Osteoblast (primary cell): Measurements from ENCODE around the gene IFNA10. TPM values are rescaled to one million over a fixed set of nuclear protein-coding genes. Genes with fewer than 3 reads are reported as not detected.
"Not testable (repeated sequence)": the region's sequence is repeated elsewhere in the genome, so short reads cannot be mapped to it uniquely, and the experiment has no call there.

Experiments used
- DNase-seq: peaks from one replicate; pipeline ENCODE4 v3.0.0; 2011; ENCODE audit warnings: low spot score, mixed read lengths; ENCODE audit not compliant: insufficient read length; ENCODE audit errors: missing footprints
- H2AFZ ChIP-seq: 2 replicates; pipeline ENCODE4 v1.6.0; 2011; ENCODE audit warnings: mild to moderate bottlenecking, low read length
- H3K27ac ChIP-seq: 2 replicates; pipeline ENCODE4 v1.5.1; 2011; ENCODE audit warnings: mild to moderate bottlenecking, low read depth, low read length, moderate library complexity
- H3K27me3 ChIP-seq: 2 replicates; pipeline ENCODE4 v1.6.0; 2012; ENCODE audit warnings: mild to moderate bottlenecking, control low read depth, inconsistent platforms, low read length, moderate library complexity; ENCODE audit not compliant: insufficient read depth
- H3K36me3 ChIP-seq: 2 replicates; pipeline ENCODE4 v1.5.1; 2011; ENCODE audit warnings: mild to moderate bottlenecking, low read length, control low read depth, moderate library complexity; ENCODE audit not compliant: insufficient read depth
- H3K4me1 ChIP-seq: 2 replicates; pipeline ENCODE4 v1.5.1; 2011; ENCODE audit warnings: mild to moderate bottlenecking, low read length, control low read depth, moderate library complexity; ENCODE audit not compliant: insufficient read depth
- H3K4me2 ChIP-seq: 2 replicates; pipeline ENCODE4 v1.6.0; 2011; ENCODE audit warnings: mild to moderate bottlenecking, low read length; ENCODE audit not compliant: insufficient read depth
- H3K4me3 ChIP-seq: fragments of 200-600 bp; sonication (generic); 3 replicates; pipeline ENCODE4 v1.5.1; 2012; ENCODE audit warnings: mild to moderate bottlenecking, low read length, inconsistent platforms; ENCODE audit not compliant: insufficient read depth
- H3K79me2 ChIP-seq: 2 replicates; pipeline ENCODE4 v1.6.0; 2012; ENCODE audit warnings: mild to moderate bottlenecking, low read length, control low read depth, inconsistent platforms; ENCODE audit not compliant: insufficient read depth
- H3K9me3 ChIP-seq: 2 replicates; pipeline ENCODE4 v1.5.1; 2011; ENCODE audit warnings: low read depth, low read length, control low read depth
- H4K20me1 ChIP-seq: 2 replicates; pipeline ENCODE4 v1.6.0; 2012; ENCODE audit warnings: mild to moderate bottlenecking, low read length, control low read depth; ENCODE audit not compliant: insufficient read depth
- CTCF ChIP-seq: IDR thresholded peaks from 2 replicates; pipeline ENCODE4 v1.5.1; 2011; ENCODE audit warnings: mild to moderate bottlenecking, low read depth, low read length, moderate library complexity; ENCODE audit errors: extremely low read depth
- total RNA-seq: library from RNA; depleted of rRNA; stranded (reverse); fragments of >200 nt; gene quantifications from 2 replicates; pipeline ENCODE4 v1.2.3, GENCODE V29; 2012

Gene IFNA10
- total RNA-seq: not detected in 2 replicates

GRCh38 chr9:21207043-21207442 lies at the start of gene IFNA10:
TSS of gene IFNA10 (minus strand) at chr9:21207143. CDS start at chr9:21207097, 46 bp downstream.
- H3K27ac ChIP-seq, H4K20me1 ChIP-seq, H3K27me3 ChIP-seq, H3K4me3 ChIP-seq, DNase-seq, H3K9me3 ChIP-seq, H3K4me2 ChIP-seq, H3K4me1 ChIP-seq, H3K36me3 ChIP-seq, H2AFZ ChIP-seq, H3K79me2 ChIP-seq: not testable (repeated sequence)

GRCh38 chr9:21255538-21256212 lies 48.7 kb upstream of the IFNA10 start:
- Histone ChIP-seq H3K4me3 (no peak overlapping the region), H4K20me1 (no peaks in the 10 kb centered on the region), H3K27me3 (peaks cover 26% of the 10 kb centered on the region), H3K79me2 (no peaks in the 10 kb centered on the region), H2AFZ (no peak overlapping the region), H3K27ac (no peak overlapping the region), H3K36me3 (no peaks in the 10 kb centered on the region), H3K4me1 (peaks cover 3% of the 10 kb centered on the region), H3K4me2 (no peak overlapping the region), H3K9me3 (no peaks in the 10 kb centered on the region)
- no peak for DNase-seq
- no peak for TF ChIP-seq CTCF

GRCh38 chr9:21252721-21253547 lies 46.0 kb upstream of the IFNA10 start:
- peak; percentile 52 for TF ChIP-seq CTCF
- no peaks in the 10 kb centered on the region for H4K20me1 ChIP-seq
- peaks cover 29% of the 10 kb centered on the region for H3K27me3 ChIP-seq
- DNase-seq: peak; percentile 68
- peak overlapping the region; percentile 79 for H2AFZ ChIP-seq
- H3K36me3 ChIP-seq: no peaks in the 10 kb centered on the region
- H3K79me2 ChIP-seq: no peaks in the 10 kb centered on the region
- no peaks in the 10 kb centered on the region for H3K9me3 ChIP-seq
- peaks cover 3% of the 10 kb centered on the region for H3K4me1 ChIP-seq
- H3K4me3 ChIP-seq: peak overlapping the region; percentile 54
- no peak overlapping the region for H3K27ac ChIP-seq
- peak overlapping the region; percentile 75 for H3K4me2 ChIP-seq

- Histone ChIP-seq H3K4me3 (no peak overlapping the region), H3K79me2 (no peaks in the 10 kb centered on the region), H3K27me3 (peaks cover 27% of the 10 kb centered on the region), H2AFZ (no peak overlapping the region), H3K4me2 (no peak overlapping the region), H4K20me1 (no peaks in the 10 kb centered on the region), H3K9me3 (no peaks in the 10 kb centered on the region), H3K4me1 (peaks cover 3% of the 10 kb centered on the region), H3K27ac (no peak overlapping the region), H3K36me3 (no peaks in the 10 kb centered on the region)
- no peak for DNase-seq
- TF ChIP-seq CTCF: no peak
Measured at GRCh38 chr9:21251638-21252037, 44.7 kb upstream of the IFNA10 start.
